IMR-90 (cell line): ENCODE measurements around the gene DCHS2. TPM values are rescaled to one million over a fixed set of nuclear protein-coding genes. Genes with fewer than 3 reads are reported as not detected.

ENCODE experiments used
- ATAC-seq: fragments of 200-7000 bp; cut with Tn5 transposase; 2 replicates; pipeline ENCODE4 v1.9.1; 2020; ENCODE audit warnings: low read depth, mild to moderate bottlenecking, moderate library complexity
- BruUV-seq: library from RNA; stranded (reverse); fragments of 400-500 nt; replicated peaks from 2 replicates; lab custom pipeline; 2021; lab: Mats Ljungman, UMichigan
- CTCF ChIA-PET: fragments of 300-600 bp; formaldehyde crosslinking; extraction: SDS; loops from one replicate; lab custom pipeline; 2021; ENCODE audit warnings: antibody characterized with exemption; lab: Yijun Ruan, JAX
- POLR2A ChIA-PET: fragments of 300-600 bp; sonication (Branson Sonifier 250); formaldehyde crosslinking; loops from one replicate; lab custom pipeline; 2022; ENCODE audit warnings: antibody characterized with exemption; ENCODE audit not compliant: unreplicated experiment; lab: Charles Lee
- DNase-seq: peaks from one replicate; pipeline ENCODE4 v3.0.0; 2013
- H2AFZ ChIP-seq: replicated peaks from 2 replicates; pipeline ENCODE3; 2013; ENCODE audit warnings: low read length, mild to moderate bottlenecking; ENCODE audit not compliant: poor library complexity
- H2AK5ac ChIP-seq: 2 replicates; pipeline ENCODE4 v1.6.1; 2013; ENCODE audit warnings: low read depth, low read length, inconsistent platforms
- H2AK9ac ChIP-seq: replicated peaks from 2 replicates; pipeline ENCODE3; 2013; ENCODE audit warnings: mild to moderate bottlenecking, low read depth, low read length, moderate library complexity; ENCODE audit not compliant: poor library complexity
- H2BK120ac ChIP-seq: 2 replicates; pipeline ENCODE4 v1.6.1; 2013; ENCODE audit warnings: low read depth, low read length, inconsistent platforms
- H2BK15ac ChIP-seq: 3 replicates; pipeline ENCODE4 v1.6.1; 2013; ENCODE audit warnings: low read depth, low read length, inconsistent platforms
- H2BK20ac ChIP-seq: 2 replicates; pipeline ENCODE4 v1.6.1; 2013; ENCODE audit warnings: low read depth, mild to moderate bottlenecking, inconsistent platforms, low read length, moderate library complexity
- H2BK5ac ChIP-seq: 2 replicates; pipeline ENCODE4 v1.6.1; 2013; ENCODE audit warnings: mild to moderate bottlenecking, low read depth, low read length, inconsistent platforms; ENCODE audit not compliant: poor library complexity, severe bottlenecking
- H3K14ac ChIP-seq: replicated peaks from 2 replicates; pipeline ENCODE4 v1.6.1; 2013; ENCODE audit warnings: low read depth, low read length, inconsistent platforms
- H3K18ac ChIP-seq: 2 replicates; pipeline ENCODE4 v1.6.1; 2013; ENCODE audit warnings: low read depth, low read length, control low read depth
- H3K23ac ChIP-seq: 2 replicates; pipeline ENCODE4 v1.6.1; 2013; ENCODE audit warnings: low read depth, low read length, inconsistent platforms
- H3K27ac ChIP-seq: 2 replicates; pipeline ENCODE4 v1.5.1; 2013; ENCODE audit warnings: mild to moderate bottlenecking, control low read depth, low read length; ENCODE audit not compliant: insufficient read depth
- H3K27me3 ChIP-seq: 2 replicates; pipeline ENCODE4 v1.6.1; 2013; ENCODE audit warnings: low read length; ENCODE audit not compliant: control insufficient read depth, insufficient read depth
- H3K36me3 ChIP-seq: 2 replicates; pipeline ENCODE4 v1.6.1; 2013; ENCODE audit warnings: low read length, mixed read lengths; ENCODE audit not compliant: control insufficient read depth, insufficient read depth
- H3K4ac ChIP-seq: 2 replicates; pipeline ENCODE4 v1.6.1; 2013; ENCODE audit warnings: low read depth, low read length, inconsistent platforms
- H3K4me1 ChIP-seq: 2 replicates; pipeline ENCODE4 v1.6.1; 2013; ENCODE audit warnings: low read length, mixed read lengths; ENCODE audit not compliant: control insufficient read depth, insufficient read depth
- H3K4me2 ChIP-seq: 2 replicates; pipeline ENCODE4 v1.6.1; 2013; ENCODE audit warnings: low read depth, mild to moderate bottlenecking, control low read depth, low read length, moderate library complexity
- H3K4me3 ChIP-seq: 2 replicates; pipeline ENCODE4 v1.5.1; 2013; ENCODE audit warnings: low read depth, mild to moderate bottlenecking, control low read depth, low read length, moderate library complexity; ENCODE audit not compliant: insufficient read depth
- H3K56ac ChIP-seq: 2 replicates; pipeline ENCODE4 v1.6.1; 2013; ENCODE audit warnings: low read length, inconsistent platforms; ENCODE audit not compliant: insufficient read depth; ENCODE audit errors: extremely low read depth
- H3K79me1 ChIP-seq, 2 experiments: 2 replicates each; pipeline ENCODE4 v1.6.1; 2013; ENCODE audit warnings: low read length in 2 of 2, inconsistent platforms in 1 of 2, low read depth in 1 of 2
- H3K9ac ChIP-seq: 2 replicates; pipeline ENCODE4 v1.6.1; 2013; ENCODE audit warnings: low read depth, low read length, control low read depth
- H3K9me1 ChIP-seq: 2 replicates; pipeline ENCODE4 v1.6.1; 2013; ENCODE audit warnings: low read length, inconsistent platforms; ENCODE audit not compliant: insufficient read depth
- H3K9me3 ChIP-seq: 2 replicates; pipeline ENCODE4 v1.6.1; 2013; ENCODE audit warnings: low read length; ENCODE audit not compliant: control insufficient read depth, insufficient read depth
- H4K20me1 ChIP-seq: 2 replicates; pipeline ENCODE4 v1.6.1; 2013; ENCODE audit warnings: low read length, inconsistent platforms; ENCODE audit not compliant: insufficient read depth
- H4K5ac ChIP-seq: 2 replicates; pipeline ENCODE4 v1.6.1; 2013; ENCODE audit warnings: mild to moderate bottlenecking, low read depth, low read length, control low read depth
- H4K8ac ChIP-seq, 2 experiments: 2 replicates each; pipeline ENCODE4 v1.6.1; 2013; ENCODE audit warnings: low read depth in 2 of 2, low read length in 2 of 2, control low read depth in 1 of 2, inconsistent platforms in 1 of 2
- H4K91ac ChIP-seq: 2 replicates; pipeline ENCODE4 v1.6.1; 2013; ENCODE audit warnings: low read depth, low read length, inconsistent platforms; ENCODE audit not compliant: insufficient read depth
- BHLHE40 ChIP-seq: fragments of 150-350 bp; IDR thresholded peaks from 2 replicates; pipeline ENCODE4 v1.6.1; 2016; ENCODE audit warnings: mild to moderate bottlenecking, low read depth, low read length
- CEBPB ChIP-seq: IDR thresholded peaks from 2 replicates; pipeline ENCODE4 v1.6.1; 2012; ENCODE audit warnings: low read depth, low read length, improper control_type of control experiment
- ELK1 ChIP-seq: fragments of 150-350 bp; IDR thresholded peaks from 2 replicates; pipeline ENCODE4 v1.6.1; 2016; ENCODE audit warnings: low read depth, mild to moderate bottlenecking, low read length, moderate library complexity, borderline replicate concordance
- NFE2L2 ChIP-seq: fragments of 150-350 bp; IDR thresholded peaks from 2 replicates; pipeline ENCODE4 v1.6.1; 2016; ENCODE audit warnings: low read depth, mild to moderate bottlenecking, low read length
- POLR2A ChIP-seq: IDR thresholded peaks from 2 replicates; pipeline ENCODE4 v1.6.1; 2012; ENCODE audit warnings: mild to moderate bottlenecking, low read depth, low read length
- SMC3 ChIP-seq: fragments of 150-350 bp; IDR thresholded peaks from 2 replicates; pipeline ENCODE4 v1.6.1; 2016; ENCODE audit warnings: low read depth, mild to moderate bottlenecking, antibody characterized with exemption, low read length, moderate library complexity
- WGBS, 2 experiments: methylation state at CpG; one replicate each; pipeline versions ENCODE4 v1.1.5 to v1.1.7; 2013; ENCODE audit warnings: missing lambda C conversion rate in 2 of 2; ENCODE audit not compliant: insufficient read length in 1 of 2; ENCODE audit errors: extremely low coverage in 2 of 2; 5-methylcytosine and 5-hydroxymethylcytosine counted together
- dilution Hi-C: fragments of 300-500 bp; cut with HindIII; formaldehyde crosslinking; loops from one replicate; pipeline ENCODE4 v1.14.3; 2018; ENCODE audit warnings: low sequenced_read_pairs; ENCODE audit not compliant: unreplicated experiment
- in situ Hi-C: fragments of 300-500 bp; cut with MboI; formaldehyde crosslinking; loops from 3 replicates; pipeline ENCODE4 v1.14.3; 2019; ENCODE audit warnings: low sequenced_read_pairs, inconsistent platforms, mixed read lengths
- intact Hi-C: fragments of 100-400 bp; cut with micrococcal nuclease; formaldehyde crosslinking; loops from 2 replicates; pipeline ENCODE4 v1.10.0; 2022
- polyA plus RNA-seq, 3 experiments: library from polyadenylated mRNA; depleted of rRNA; stranded (reverse); fragments of >200 nt; gene quantifications; 2 replicates each; pipeline ENCODE4 v1.2.3, GENCODE V29; 2012; ENCODE audit warnings: low replicate concordance in 1 of 3
- total RNA-seq: library from RNA; depleted of rRNA; stranded (reverse); fragments of >200 nt; gene quantifications from 2 replicates; pipeline ENCODE4 v1.2.3, GENCODE V29; 2012
- TF ChIP-seq, protein P1 (sequence below): conservative IDR thresholded peaks from 2 replicates; pipeline ENCODE4 v1.5.1; 2012; ENCODE audit warnings: mild to moderate bottlenecking, low read depth, low read length, improper control_type of control experiment

Gene DCHS2
- total and polyA plus RNA-seq, 2 of the 4 experiments (the other 2 are of a cell fraction), result not detected

GRCh38 chr4:154192585-154192984 lies 299.0 kb downstream of the DCHS2 start:
- no peak overlapping the region for H3K23ac ChIP-seq
- no peak overlapping the region for H2AK5ac ChIP-seq
- no peak for ATAC-seq
- H4K5ac ChIP-seq, result no peak overlapping the region
- no peak overlapping the region for H3K4me2 ChIP-seq
- WGBS, 2 experiments, result 83% methylated on average over 3 of the region's 8 CpGs; no CpG with 5 or more reads in 1 of the 2 experiments
- no peak overlapping the region for H2BK120ac ChIP-seq
- no peak overlapping the region for H3K56ac ChIP-seq
- H3K27me3 ChIP-seq, result no peaks in the 10 kb centered on the region
- in situ Hi-C loops (no loop called here), dilution Hi-C loops (no loop called here), intact Hi-C loops (no loop called here)
- no peak overlapping the region for H3K4me3 ChIP-seq
- H3K4me1 ChIP-seq, result no peaks in the 10 kb centered on the region
- no peak overlapping the region for H4K91ac ChIP-seq
- no TSS peak for BruUV-seq
- no peak for DNase-seq
- no peak overlapping the region for H2AK9ac ChIP-seq
- CTCF ChIA-PET, result no interaction called here
- 0 out of 2 replicates have a peak, but pooled peaks cover 2% of the 10 kb centered on the region for H3K9me3 ChIP-seq
- no peaks in the 10 kb centered on the region for H4K20me1 ChIP-seq
- no peak overlapping the region for H2AFZ ChIP-seq
- TF ChIP-seq POLR2A (no peak), NFE2L2 (no peak), CEBPB (no peak), ELK1 (no peak), BHLHE40 (no peak), SMC3 (no peak)
- TF ChIP-seq, protein P1, sequence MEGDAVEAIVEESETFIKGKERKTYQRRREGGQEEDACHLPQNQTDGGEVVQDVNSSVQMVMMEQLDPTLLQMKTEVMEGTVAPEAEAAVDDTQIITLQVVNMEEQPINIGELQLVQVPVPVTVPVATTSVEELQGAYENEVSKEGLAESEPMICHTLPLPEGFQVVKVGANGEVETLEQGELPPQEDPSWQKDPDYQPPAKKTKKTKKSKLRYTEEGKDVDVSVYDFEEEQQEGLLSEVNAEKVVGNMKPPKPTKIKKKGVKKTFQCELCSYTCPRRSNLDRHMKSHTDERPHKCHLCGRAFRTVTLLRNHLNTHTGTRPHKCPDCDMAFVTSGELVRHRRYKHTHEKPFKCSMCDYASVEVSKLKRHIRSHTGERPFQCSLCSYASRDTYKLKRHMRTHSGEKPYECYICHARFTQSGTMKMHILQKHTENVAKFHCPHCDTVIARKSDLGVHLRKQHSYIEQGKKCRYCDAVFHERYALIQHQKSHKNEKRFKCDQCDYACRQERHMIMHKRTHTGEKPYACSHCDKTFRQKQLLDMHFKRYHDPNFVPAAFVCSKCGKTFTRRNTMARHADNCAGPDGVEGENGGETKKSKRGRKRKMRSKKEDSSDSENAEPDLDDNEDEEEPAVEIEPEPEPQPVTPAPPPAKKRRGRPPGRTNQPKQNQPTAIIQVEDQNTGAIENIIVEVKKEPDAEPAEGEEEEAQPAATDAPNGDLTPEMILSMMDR, result no peak
- H4K8ac ChIP-seq, result no peak overlapping the region
- H3K27ac ChIP-seq, result no peak overlapping the region
- no peak overlapping the region for H3K4ac ChIP-seq
- no peaks in the 10 kb centered on the region for H3K9me1 ChIP-seq
- H2BK20ac ChIP-seq, result no peak overlapping the region
- H3K14ac ChIP-seq, result no peak overlapping the region
- no peaks in the 10 kb centered on the region for H3K36me3 ChIP-seq
- no peaks in the 10 kb centered on the region for H3K79me1 ChIP-seq
- POLR2A ChIA-PET, result no interaction called here
- no peak overlapping the region for H3K9ac ChIP-seq
- H2BK5ac ChIP-seq, result no peak overlapping the region
- no peak overlapping the region for H3K18ac ChIP-seq
- H2BK15ac ChIP-seq, result no peak overlapping the region
